PC-9 (cell line): ENCODE data around the gene RBM18. TPM values are rescaled to one million over a fixed set of nuclear protein-coding genes. Genes with fewer than 3 reads are reported as not detected.

ENCODE experiments used
- BruUV-seq: library from RNA; stranded (reverse); fragments of 400-500 nt; replicated peaks from 2 replicates; lab custom pipeline; 2021; lab: Mats Ljungman, UMichigan
- CTCF ChIA-PET: fragments of 300-600 bp; sonication (Branson Sonifier 250); formaldehyde crosslinking; loops from one replicate; lab custom pipeline; 2022; ENCODE audit warnings: antibody characterized with exemption; lab: Charles Lee
- POLR2A ChIA-PET: fragments of 300-600 bp; sonication (Branson Sonifier 250); formaldehyde crosslinking; loops from one replicate; lab custom pipeline; 2022; ENCODE audit warnings: antibody characterized with exemption; ENCODE audit not compliant: unreplicated experiment; lab: Charles Lee
- DNase-seq, 2 experiments: peaks; one replicate each; pipeline versions ENCODE4 v3.0.0 to v3.0.0-alpha.2; 2015 to 2022; ENCODE audit warnings: mixed read lengths in 1 of 2
- H2AFZ ChIP-seq: fragments of 200-600 bp; sonication (generic); 2 replicates; pipeline ENCODE4 v1.8.1; 2017; ENCODE audit warnings: antibody characterized with exemption
- H3F3A ChIP-seq: fragments of 200-600 bp; sonication (generic); 2 replicates; pipeline ENCODE4 v1.8.1; 2017; ENCODE audit warnings: antibody characterized with exemption, mild to moderate bottlenecking, low read depth; ENCODE audit not compliant: insufficient read depth
- H3K27ac ChIP-seq: fragments of 200-600 bp; sonication (generic); 2 replicates; pipeline ENCODE4 v1.6.1; 2016; ENCODE audit warnings: mixed run types
- H3K27me3 ChIP-seq: fragments of 200-600 bp; sonication (generic); 2 replicates; pipeline ENCODE4 v1.6.1; 2016; ENCODE audit warnings: low read depth, mixed run types; ENCODE audit not compliant: insufficient read depth
- H3K36me3 ChIP-seq: fragments of 200-600 bp; sonication (generic); 2 replicates; pipeline ENCODE4 v1.6.1; 2016; ENCODE audit warnings: low read depth, mixed run types
- H3K4me1 ChIP-seq: fragments of 200-600 bp; sonication (generic); replicated peaks from 2 replicates; pipeline ENCODE4 v1.6.1; 2016; ENCODE audit warnings: mixed run types; ENCODE audit not compliant: insufficient read depth
- H3K4me2 ChIP-seq: fragments of 200-600 bp; sonication (generic); 2 replicates; pipeline ENCODE4 v1.6.1; 2017; ENCODE audit warnings: mixed run types
- H3K4me3 ChIP-seq: fragments of 200-600 bp; sonication (generic); 2 replicates; pipeline ENCODE4 v1.6.1; 2016; ENCODE audit warnings: mixed run types
- H3K79me2 ChIP-seq: fragments of 200-600 bp; sonication (generic); 2 replicates; pipeline ENCODE4 v1.6.1; 2017; ENCODE audit warnings: low read depth, mixed run types
- H3K9me2 ChIP-seq: fragments of 200-600 bp; sonication (generic); 2 replicates; pipeline ENCODE4 v1.8.1; 2017; ENCODE audit warnings: mild to moderate bottlenecking; ENCODE audit not compliant: insufficient read depth
- H3K9me3 ChIP-seq: fragments of 200-600 bp; sonication (generic); 2 replicates; pipeline ENCODE4 v1.8.1; 2016; ENCODE audit warnings: low read depth; ENCODE audit not compliant: insufficient read depth
- H4K20me1 ChIP-seq: fragments of 200-600 bp; sonication (generic); 2 replicates; pipeline ENCODE4 v1.8.1; 2017; ENCODE audit not compliant: insufficient read depth
- CTCF ChIP-seq: fragments of 200-600 bp; sonication (generic); conservative IDR thresholded peaks from 2 replicates; pipeline ENCODE4 v1.6.1; 2017; ENCODE audit warnings: mixed run types, antibody characterized with exemption, mild to moderate bottlenecking, moderate library complexity
- EZH2 ChIP-seq: fragments of 200-600 bp; sonication (generic); IDR thresholded peaks from 2 replicates; pipeline ENCODE4 v1.8.0; 2017; ENCODE audit warnings: antibody characterized with exemption, low read depth
- intact Hi-C: fragments of 100-400 bp; cut with micrococcal nuclease; formaldehyde crosslinking; loops from one replicate; pipeline ENCODE4 v1.10.0; 2022; ENCODE audit not compliant: unreplicated experiment
- total RNA-seq: library from RNA; stranded (reverse); gene quantifications from 2 replicates; pipeline ENCODE4 v1.2.3, GENCODE V29; 2021

RBM18 gene
- total RNA-seq, 1 experiment from 2014 or later, result 15.1 TPM

DNA sequence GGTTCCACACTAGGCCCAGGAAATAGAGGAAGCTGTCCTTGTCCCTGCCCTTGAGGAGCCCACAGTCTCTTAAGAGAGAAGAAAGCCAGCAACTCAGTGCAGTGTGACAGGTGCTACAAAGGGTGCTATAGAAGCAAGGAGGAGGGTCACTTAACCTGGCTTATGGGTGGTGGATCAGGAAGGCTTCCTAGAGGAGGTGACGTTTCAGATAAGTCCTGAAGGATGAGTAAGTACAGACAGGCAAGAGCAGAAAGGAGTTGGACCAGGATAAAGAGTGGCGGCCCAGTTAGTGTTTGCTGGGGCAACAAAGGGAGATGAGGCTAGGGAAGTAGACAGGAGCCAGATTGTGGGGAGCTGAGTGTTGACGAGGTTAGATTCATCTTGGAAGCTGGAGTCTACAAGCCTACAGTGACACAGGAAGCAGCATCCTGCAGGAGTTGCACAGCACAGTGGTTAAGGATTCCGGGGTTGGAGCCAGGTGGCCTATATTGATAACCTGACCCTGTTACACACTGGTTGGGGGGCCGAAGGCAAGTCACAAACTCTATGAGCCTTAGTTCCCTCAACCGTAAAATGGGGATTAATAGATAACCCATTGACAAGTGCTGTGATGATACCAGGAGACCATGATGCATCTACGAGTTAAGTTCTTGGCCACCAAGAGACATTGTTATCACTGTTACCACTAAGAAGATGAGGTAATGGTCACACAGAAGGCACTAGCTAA, 30.5 kb downstream of the RBM18 start:
- BruUV-seq, result no TSS peak
- no peak overlapping the region for H3K4me2 ChIP-seq
- intact Hi-C loops, result no loop called here
- DNase-seq, result no peak
- no peaks in the 10 kb centered on the region for H3K36me3 ChIP-seq
- no peaks in the 10 kb centered on the region for H3K9me2 ChIP-seq
- POLR2A ChIA-PET, result no interaction called here
- H4K20me1 ChIP-seq, result no peaks in the 10 kb centered on the region; the same call in 1 of the 2 replicates
- H3K4me1 ChIP-seq, result no peaks in the 10 kb centered on the region
- no peaks in the 10 kb centered on the region; the same call in 1 of the 2 replicates for H3F3A ChIP-seq
- peaks cover 32% of the 10 kb centered on the region for H3K27me3 ChIP-seq
- H3K9me3 ChIP-seq, result no peaks in the 10 kb centered on the region
- CTCF ChIA-PET, result no interaction called here
- no peak overlapping the region for H2AFZ ChIP-seq
- no peaks in the 10 kb centered on the region for H3K79me2 ChIP-seq
- no peak overlapping the region for H3K4me3 ChIP-seq
- TF ChIP-seq CTCF (no peak), EZH2 (no peak)
- no peak overlapping the region for H3K27ac ChIP-seq

DNA sequence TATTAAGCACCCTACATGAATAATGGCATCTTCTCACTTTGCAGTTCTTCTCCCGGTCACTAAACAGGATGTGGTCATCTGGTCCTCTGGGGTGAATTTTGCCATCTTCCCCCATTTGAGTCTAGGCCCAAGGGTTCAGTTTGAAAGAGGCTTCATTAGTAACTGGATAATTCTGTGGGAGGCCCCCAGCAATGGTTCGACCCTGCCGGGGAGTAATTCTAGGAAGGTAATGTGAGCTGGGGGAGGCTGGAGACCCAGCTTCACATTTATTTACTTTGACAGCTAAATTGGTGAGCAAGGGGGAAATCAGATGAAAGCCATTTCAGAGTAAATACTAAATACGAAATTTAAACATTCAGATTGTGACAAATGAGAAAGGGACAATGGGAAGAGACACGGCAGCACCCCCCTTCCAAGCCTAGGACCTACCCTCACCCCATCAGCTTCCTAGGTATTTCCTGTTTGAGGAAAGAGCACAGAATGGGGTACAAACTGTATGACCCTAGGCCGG, 31.8 kb downstream of the RBM18 start:
- H3K9me3 ChIP-seq, result no peaks in the 10 kb centered on the region
- H3K4me1 ChIP-seq, result no peaks in the 10 kb centered on the region
- POLR2A ChIA-PET, result no interaction called here
- H3K79me2 ChIP-seq, result no peaks in the 10 kb centered on the region
- H3K27ac ChIP-seq, result no peak overlapping the region
- no peak overlapping the region for H3K4me3 ChIP-seq
- H4K20me1 ChIP-seq, result no peaks in the 10 kb centered on the region; the same call in 1 of the 2 replicates
- no peak for DNase-seq
- H3F3A ChIP-seq, result no peaks in the 10 kb centered on the region
- BruUV-seq, result no TSS peak
- intact Hi-C loops, result no loop called here
- H3K4me2 ChIP-seq, result no peak overlapping the region
- TF ChIP-seq EZH2 (no peak), CTCF (no peak)
- H3K36me3 ChIP-seq, result no peaks in the 10 kb centered on the region
- CTCF ChIA-PET, result no interaction called here
- no peak overlapping the region for H2AFZ ChIP-seq
- peaks cover 35% of the 10 kb centered on the region for H3K27me3 ChIP-seq
- no peaks in the 10 kb centered on the region for H3K9me2 ChIP-seq

GRCh38 chr9:122229485-122229837, 35.2 kb downstream of the RBM18 start:
- DNase-seq, result no peak
- H3K9me3 ChIP-seq, result no peaks in the 10 kb centered on the region
- POLR2A ChIA-PET, result no interaction called here
- peaks cover 38% of the 10 kb centered on the region for H3K27me3 ChIP-seq
- H3K36me3 ChIP-seq, result no peaks in the 10 kb centered on the region
- H4K20me1 ChIP-seq, result no peaks in the 10 kb centered on the region
- H3K4me2 ChIP-seq, result no peak overlapping the region
- no peaks in the 10 kb centered on the region for H3K9me2 ChIP-seq
- intact Hi-C loops, result no loop called here
- CTCF ChIA-PET, result no interaction called here
- no peaks in the 10 kb centered on the region for H3F3A ChIP-seq
- no peaks in the 10 kb centered on the region for H3K4me1 ChIP-seq
- H2AFZ ChIP-seq, result no peak overlapping the region
- no TSS peak for BruUV-seq
- H3K79me2 ChIP-seq, result no peaks in the 10 kb centered on the region
- H3K27ac ChIP-seq, result no peak overlapping the region
- TF ChIP-seq CTCF (no peak), EZH2 (no peak)
- no peak overlapping the region for H3K4me3 ChIP-seq
